K562 (cell line): ENCODE data around the gene PPP3CA.

ENCODE experiments used
- GATA2 ChIP-seq: sonication (generic); formaldehyde crosslinking; IDR thresholded peaks from 2 replicates; pipeline ENCODE4 v1.4.0; 2020; ENCODE audit warnings: mild to moderate bottlenecking, missing genetic modification reagents
- POLR2A ChIP-seq: fragments of 450-650 bp; conservative IDR thresholded peaks from 2 replicates; pipeline ENCODE4 v1.6.1; 2016

- no peak for TF ChIP-seq POLR2A
- TF ChIP-seq GATA2 (CRISPR knock-in tag) = no peak
Measured at GRCh38 chr4:101328063-101328602, 19.2 kb downstream of the PPP3CA start.
